B cell (primary cell): ENCODE data around the gene RAB8A. TPM values are rescaled to one million over a fixed set of nuclear protein-coding genes. Genes with fewer than 3 reads are reported as not detected.
A peak's percentile ranks its signal among the peaks of the same experiment; 100 is the strongest.

Experiments used
- ATAC-seq: fragments of 200-7000 bp; cut with Tn5 transposase; one replicate; pipeline ENCODE4 v1.10.0; 2021; ENCODE audit warnings: low read depth, mild to moderate bottlenecking, moderate number of reproducible peaks, moderate library complexity
- CTCF ChIA-PET: fragments of 350-600 bp; sonication (Branson Sonifier 250); formaldehyde crosslinking; loops from one replicate; lab custom pipeline; 2021; ENCODE audit warnings: antibody characterized with exemption, inconsistent platforms; lab: Charles Lee
- POLR2A ChIA-PET: fragments of 350-600 bp; sonication (Branson Sonifier 250); formaldehyde crosslinking; loops from one replicate; lab custom pipeline; 2021; ENCODE audit warnings: antibody characterized with exemption; lab: Charles Lee
- DNase-seq: peaks from one replicate; pipeline ENCODE4 v3.0.0; 2013
- H2AFZ ChIP-seq: 2 replicates; pipeline ENCODE4 v1.6.1; 2012; ENCODE audit warnings: mild to moderate bottlenecking, low read depth, low read length; ENCODE audit not compliant: insufficient read depth, poor library complexity, severe bottlenecking
- H3K27ac ChIP-seq, 2 donors: 1 replicate in 1 of 2; 2 replicates in 1 of 2; pipeline ENCODE4 v1.5.1; 2012 to 2013; ENCODE audit warnings: low read length in 2 of 2, mild to moderate bottlenecking in 2 of 2, moderate library complexity in 1 of 2
- H3K27me3 ChIP-seq, 4 experiments: fragments of 200-600 bp in 1 of 4; sonication (generic) in 1 of 4; replicated peaks in 1 of 4; 1 replicate in 2 of 4; 2 replicates in 2 of 4; pipeline versions ENCODE4 v1.6.1 to v1.7.0; 2013 to 2016; ENCODE audit warnings: low read length in 3 of 4, mild to moderate bottlenecking in 2 of 4, mixed read lengths in 1 of 4, moderate library complexity in 1 of 4; ENCODE audit not compliant: insufficient read depth in 4 of 4, control insufficient read depth in 3 of 4; ENCODE audit errors: control extremely low read depth in 1 of 4
- H3K36me3 ChIP-seq, 2 experiments: replicated peaks in 1 of 2; 1 replicate in 1 of 2; 2 replicates in 1 of 2; pipeline versions ENCODE4 v1.6.1 to v1.7.1; 2013; ENCODE audit warnings: low read length in 1 of 2; ENCODE audit not compliant: insufficient read depth in 2 of 2, control insufficient read depth in 1 of 2; ENCODE audit errors: control extremely low read depth in 1 of 2, extremely low read depth in 1 of 2
- H3K4me1 ChIP-seq, 2 donors: fragments of 200-600 bp in 1 of 2; sonication (generic) in 1 of 2; 1 replicate in 1 of 2; 2 replicates in 1 of 2; pipeline versions ENCODE4 v1.5.1 to v1.6.1; 2013 to 2017; ENCODE audit warnings: low read length in 2 of 2; ENCODE audit not compliant: control insufficient read depth in 2 of 2, insufficient read depth in 2 of 2
- H3K4me2 ChIP-seq: replicated peaks from 2 replicates; pipeline ENCODE3; 2012; ENCODE audit warnings: mild to moderate bottlenecking, low read depth, low read length; ENCODE audit not compliant: poor library complexity, severe bottlenecking
- H3K4me3 ChIP-seq, 5 experiments: fragments of 200-600 bp in 1 of 5; sonication (generic) in 1 of 5; 1 replicate in 3 of 5; 2 replicates in 2 of 5; pipeline versions ENCODE4 v1.5.1 to v1.7.0; 2011 to 2016; ENCODE audit warnings: low read length in 4 of 5, mild to moderate bottlenecking in 4 of 5, low read depth in 2 of 5, control low read depth in 1 of 5, moderate library complexity in 1 of 5; ENCODE audit not compliant: insufficient read depth in 1 of 5; ENCODE audit errors: control extremely low read depth in 1 of 5, extremely low read depth in 1 of 5
- H3K79me2 ChIP-seq: fragments of 200-600 bp; sonication (generic); one replicate; pipeline ENCODE4 v1.6.0; 2016; ENCODE audit warnings: low read length; ENCODE audit not compliant: control insufficient read depth, insufficient read depth
- H3K9ac ChIP-seq: fragments of 200-600 bp; sonication (generic); 2 replicates; pipeline ENCODE4 v1.6.1; 2017; ENCODE audit warnings: mild to moderate bottlenecking, low read length, moderate library complexity
- H3K9me3 ChIP-seq, 3 donors: one replicate each; pipeline versions ENCODE4 v1.6.1 to v1.7.1; 2013; ENCODE audit warnings: low read length in 2 of 3; ENCODE audit not compliant: control insufficient read depth in 2 of 3, insufficient read depth in 1 of 3; ENCODE audit errors: control extremely low read depth in 1 of 3
- H4K20me1 ChIP-seq: 2 replicates; pipeline ENCODE4 v1.6.0; 2012; ENCODE audit warnings: mild to moderate bottlenecking, low read length; ENCODE audit not compliant: insufficient read depth, control insufficient read depth, poor library complexity, severe bottlenecking
- H3K27ac Mint-ChIP-seq: one replicate; pipeline ENCODE4 v1.8.0; 2021; ENCODE audit warnings: mixed read lengths
- H3K27me3 Mint-ChIP-seq: one replicate; pipeline ENCODE4 v1.8.0; 2021; ENCODE audit warnings: mixed read lengths
- H3K4me1 Mint-ChIP-seq: one replicate; pipeline ENCODE4 v1.8.0; 2021; ENCODE audit warnings: mixed read lengths
- H3K4me3 Mint-ChIP-seq: one replicate; pipeline ENCODE4 v1.8.0; 2021; ENCODE audit warnings: mixed read lengths
- H3K9me3 Mint-ChIP-seq: one replicate; pipeline ENCODE4 v1.8.0; 2022; ENCODE audit warnings: mixed read lengths; ENCODE audit not compliant: insufficient read depth
- CTCF ChIP-seq: fragments of 200-600 bp; IDR thresholded peaks from one replicate; pipeline ENCODE4 v1.8.0; 2022; ENCODE audit warnings: antibody characterized with exemption, mild to moderate bottlenecking
- EZH2 ChIP-seq: IDR thresholded peaks from 2 replicates; pipeline ENCODE4 v1.6.1; 2012; ENCODE audit warnings: borderline replicate concordance, low read depth, mild to moderate bottlenecking, moderate library complexity, low read length; ENCODE audit not compliant: insufficient read depth, poor library complexity, severe bottlenecking
- WGBS: methylation state at CpG from one replicate; pipeline ENCODE4 v1.1.5; 2013; ENCODE audit warnings: missing lambda C conversion rate; ENCODE audit not compliant: insufficient coverage; 5-methylcytosine and 5-hydroxymethylcytosine counted together
- intact Hi-C: fragments of 100-400 bp; cut with micrococcal nuclease; formaldehyde crosslinking; loops from one replicate; pipeline ENCODE4 v1.10.0; 2022
- polyA plus RNA-seq: library from polyadenylated mRNA; depleted of rRNA; stranded (reverse); fragments of >200 nt; gene quantifications from 2 replicates; pipeline ENCODE4 v1.2.3, GENCODE V29; 2012
- total RNA-seq, 2 donors: library from RNA; stranded (reverse); fragments of 120-200 nt in 1 of 2; gene quantifications; 1 replicate in 1 of 2; 2 replicates in 1 of 2; pipeline versions ENCODE4 v1.2.3 to v1.2.4, GENCODE V29; 2013 to 2022

Gene RAB8A
- total and polyA plus RNA-seq, 2 donors (not counting 1 experiment from before 2014, with no cell fraction given) = 65.5 to 117 TPM

- Histone ChIP-seq H3K79me2 (peaks cover 100% of the 10 kb centered on the region), H3K27me3 (no peaks in the 10 kb centered on the region), H3K9me3 (no peaks in the 10 kb centered on the region), H3K9ac (no peak overlapping the region), H3K27ac (no peak overlapping the region), H3K4me1 (peaks cover 37 to 66% of the 10 kb centered on the region in 2 donors), H3K36me3 (peaks cover 10 to 74% of the 10 kb centered on the region in 2 experiments), H3K4me3 (no peak overlapping the region), H2AFZ (no peak overlapping the region), H4K20me1 (peaks cover 56% of the 10 kb centered on the region), H3K4me2 (no peak overlapping the region)
- ATAC-seq (no peak), DNase-seq (no peak)
- H3K27me3 Mint-ChIP-seq = no peaks in the 10 kb centered on the region
- H3K9me3 Mint-ChIP-seq = no peaks in the 10 kb centered on the region
- ChIA-PET POLR2A (interaction anchor here (0.7 kb wide), 2 partner anchors 20 to 54 kb away, joined by 6 to 7 read pairs; no protein-coding TSS in a partner anchor), CTCF (interaction anchor here (0.7 to 6.9 kb wide), 8 partner anchors 13 to 98 kb away, joined by 3 to 57 read pairs (median 6); no protein-coding TSS in a partner anchor)
- TF ChIP-seq CTCF = no peak
- TF ChIP-seq EZH2 = no peak
- H3K27ac Mint-ChIP-seq = peak overlapping the region; percentile 70
- 86% methylated on average over 10 of the region's 11 CpGs for WGBS
- peaks cover 56% of the 10 kb centered on the region for H3K4me1 Mint-ChIP-seq
- H3K4me3 Mint-ChIP-seq = no peak overlapping the region
- intact Hi-C loops = no loop called here
Measured at GRCh38 chr19:16084067-16084685, 27.5 kb upstream of the RAB8A start.

- H4K20me1 ChIP-seq = peaks cover 58% of the 10 kb centered on the region
- H3K9ac ChIP-seq = no peak overlapping the region
- no peak overlapping the region for H2AFZ ChIP-seq
- intact Hi-C loops = no loop called here
- TF ChIP-seq CTCF (no peak), EZH2 (no peak)
- WGBS = 73% methylated on average over 4 of the region's 6 CpGs
- ATAC-seq = no peak
- no peak for DNase-seq
- H3K4me1 ChIP-seq = peaks cover 27 to 57% of the 10 kb centered on the region in 2 donors
- H3K4me3 ChIP-seq = no peak overlapping the region
- no peak overlapping the region for H3K4me2 ChIP-seq
- ChIA-PET POLR2A (interaction anchor here (0.6 to 0.9 kb wide), 3 partner anchors 12 to 35 kb away, joined by 4 to 6 read pairs (median 4); no protein-coding TSS in a partner anchor), CTCF (interaction anchor here (1.5 to 6.9 kb wide), 6 partner anchors 14 to 100 kb away, joined by 4 to 57 read pairs (median 7); partner anchors contain the start of gene FAM32A)
- H3K79me2 ChIP-seq = peaks cover 98% of the 10 kb centered on the region
- H3K9me3 ChIP-seq = no peaks in the 10 kb centered on the region
- H3K27ac Mint-ChIP-seq = peak overlapping the region; percentile 26
- H3K27me3 ChIP-seq = no peaks in the 10 kb centered on the region
- peaks cover 10 to 82% of the 10 kb centered on the region in 2 experiments for H3K36me3 ChIP-seq
- H3K27ac ChIP-seq = peak overlapping the region in 1 of 2 donors; percentile 24
- H3K4me1 Mint-ChIP-seq = peaks cover 49% of the 10 kb centered on the region
- H3K9me3 Mint-ChIP-seq = no peaks in the 10 kb centered on the region
- no peak overlapping the region for H3K4me3 Mint-ChIP-seq
- no peaks in the 10 kb centered on the region for H3K27me3 Mint-ChIP-seq
Measured at GRCh38 chr19:16085115-16085514, 26.6 kb upstream of the RAB8A start.
